CD4-positive, alpha-beta T cell (primary cell): Measurements from ENCODE around the gene ACBD6. TPM values are rescaled to one million over a fixed set of nuclear protein-coding genes. Genes with fewer than 3 reads are reported as not detected.
"Not testable (repeated sequence)": the region's sequence is repeated elsewhere in the genome, so short reads cannot be mapped to it uniquely, and the experiment has no call there.

Source experiments
- ATAC-seq: fragments of 200-7000 bp; cut with Tn5 transposase; one replicate; pipeline ENCODE4 v1.10.0; 2022; ENCODE audit warnings: mild to moderate bottlenecking; ENCODE audit not compliant: poor library complexity
- CTCF ChIA-PET: fragments of 350-600 bp; sonication (Branson Sonifier 250); formaldehyde crosslinking; loops from one replicate; lab custom pipeline; 2021; ENCODE audit warnings: antibody characterized with exemption, inconsistent platforms; lab: Charles Lee
- POLR2A ChIA-PET: fragments of 350-600 bp; sonication (Branson Sonifier 250); formaldehyde crosslinking; loops from one replicate; lab custom pipeline; 2021; ENCODE audit warnings: antibody characterized with exemption, inconsistent platforms; lab: Charles Lee
- DNase-seq, 14 experiments: peaks; one replicate each; pipeline ENCODE4 v3.0.0-alpha.2; 2013 to 2020; ENCODE audit warnings: mixed read lengths in 2 of 14
- H3K27ac ChIP-seq, 2 donors: one replicate each; pipeline versions ENCODE4 v1.5.1 to v1.7.0; 2013; ENCODE audit warnings: low read length in 2 of 2, low read depth in 1 of 2, mild to moderate bottlenecking in 1 of 2
- H3K27me3 ChIP-seq, 2 experiments: 1 replicate in 1 of 2; 2 replicates in 1 of 2; pipeline versions ENCODE4 v1.6.1 to v1.7.0; 2013; ENCODE audit warnings: low read length in 2 of 2, control low read depth in 1 of 2, mild to moderate bottlenecking in 1 of 2, moderate library complexity in 1 of 2; ENCODE audit not compliant: insufficient read depth in 2 of 2, control insufficient read depth in 1 of 2
- H3K36me3 ChIP-seq: one replicate; pipeline ENCODE4 v1.6.1; 2013; ENCODE audit warnings: low read length, control low read depth; ENCODE audit not compliant: insufficient read depth
- H3K4me1 ChIP-seq: one replicate; pipeline ENCODE4 v1.6.1; 2013; ENCODE audit warnings: low read length, control low read depth; ENCODE audit not compliant: insufficient read depth
- H3K4me3 ChIP-seq: one replicate; pipeline ENCODE4 v1.5.1; 2013; ENCODE audit warnings: mild to moderate bottlenecking, low read length, moderate library complexity
- H3K9me3 ChIP-seq, 2 experiments: 1 replicate in 1 of 2; 2 replicates in 1 of 2; pipeline versions ENCODE4 v1.6.1 to v1.7.0; 2013; ENCODE audit warnings: low read length in 2 of 2, mild to moderate bottlenecking in 2 of 2, control low read depth in 1 of 2, moderate library complexity in 1 of 2; ENCODE audit not compliant: control insufficient read depth in 1 of 2, insufficient read depth in 1 of 2
- H3K27ac Mint-ChIP-seq: one replicate; pipeline ENCODE4 v1.8.0; 2020; ENCODE audit warnings: mixed read lengths
- H3K27me3 Mint-ChIP-seq: one replicate; pipeline ENCODE4 v1.8.0; 2021; ENCODE audit warnings: mixed read lengths
- H3K36me3 Mint-ChIP-seq: one replicate; pipeline ENCODE4 v1.8.0; 2021; ENCODE audit warnings: low read depth, mixed read lengths
- H3K4me1 Mint-ChIP-seq: one replicate; pipeline ENCODE4 v1.8.0; 2021; ENCODE audit warnings: low read depth, mixed read lengths
- H3K4me3 Mint-ChIP-seq: one replicate; pipeline ENCODE4 v1.8.0; 2020; ENCODE audit warnings: mild to moderate bottlenecking, mixed read lengths
- H3K9me3 Mint-ChIP-seq: one replicate; pipeline ENCODE4 v1.8.0; 2020; ENCODE audit warnings: mixed read lengths
- CTCF ChIP-seq: fragments of 200-600 bp; IDR thresholded peaks from one replicate; pipeline ENCODE4 v1.8.0; 2022; ENCODE audit warnings: antibody characterized with exemption, mild to moderate bottlenecking
- intact Hi-C, 2 experiments: fragments of 100-400 bp; cut with DNase I in 1 of 2; cut with micrococcal nuclease in 1 of 2; formaldehyde crosslinking; loops; one replicate each; pipeline versions ENCODE4 v1.15.1 to v1.9.0; 2023 to 2025; cut with DNase I, micrococcal nuclease
- total RNA-seq, 174 experiments: library from RNA in 2 of 174; stranded (reverse) in 2 of 174; gene quantifications; one replicate each; pipeline ENCODE4 v1.2.3 and lab custom pipeline; 2021 to 2026

ACBD6 gene
- total RNA-seq, 2 experiments from 2014 or later = 28.2 to 28.8 TPM

- CTCF ChIA-PET = no interaction called here
- no peaks in the 10 kb centered on the region for H3K4me1 ChIP-seq
- no peak overlapping the region for H3K4me3 ChIP-seq
- no peaks in the 10 kb centered on the region for H3K9me3 ChIP-seq
- intact Hi-C loops = no loop called here
- no peak overlapping the region for H3K27ac ChIP-seq
- Mint-ChIP-seq H3K4me1 (peaks cover 43% of the 10 kb centered on the region), H3K9me3 (peaks cover 8% of the 10 kb centered on the region), H3K27me3 (no peaks in the 10 kb centered on the region), H3K4me3 (no peak overlapping the region), H3K36me3 (peaks cover 72% of the 10 kb centered on the region), H3K27ac (no peak overlapping the region)
- no peaks in the 10 kb centered on the region for H3K27me3 ChIP-seq
- no peaks in the 10 kb centered on the region for H3K36me3 ChIP-seq
- no peak for ATAC-seq
- DNase-seq = no peak
- TF ChIP-seq CTCF = no peak
- POLR2A ChIA-PET = no interaction called here
These were observed 32.3 kb downstream of the ACBD6 start for GRCh38 chr1:180470031-180470430.

- Mint-ChIP-seq H3K4me3 (no peak overlapping the region), H3K27me3 (no peaks in the 10 kb centered on the region), H3K4me1 (peaks cover 46% of the 10 kb centered on the region), H3K9me3 (peaks cover 12% of the 10 kb centered on the region), H3K27ac (no peak overlapping the region), H3K36me3 (peaks cover 77% of the 10 kb centered on the region)
- Histone ChIP-seq H3K27ac (no peak overlapping the region), H3K4me3 (no peak overlapping the region), H3K36me3 (no peaks in the 10 kb centered on the region), H3K9me3 (peaks cover 0 to 3% of the 10 kb centered on the region in 2 experiments), H3K4me1 (no peaks in the 10 kb centered on the region), H3K27me3 (no peaks in the 10 kb centered on the region)
- ChIA-PET CTCF (interaction anchor here (1.3 kb wide), 1 partner anchor 10 kb away, joined by 4 read pairs; no protein-coding TSS in a partner anchor), POLR2A (no interaction called here)
- TF ChIP-seq CTCF = no peak
- ATAC-seq = no peak
- no peak for DNase-seq
- intact Hi-C loops = no loop called here
These were observed 34.1 kb downstream of the ACBD6 start for GRCh38 chr1:180468311-180468710.

DNA sequence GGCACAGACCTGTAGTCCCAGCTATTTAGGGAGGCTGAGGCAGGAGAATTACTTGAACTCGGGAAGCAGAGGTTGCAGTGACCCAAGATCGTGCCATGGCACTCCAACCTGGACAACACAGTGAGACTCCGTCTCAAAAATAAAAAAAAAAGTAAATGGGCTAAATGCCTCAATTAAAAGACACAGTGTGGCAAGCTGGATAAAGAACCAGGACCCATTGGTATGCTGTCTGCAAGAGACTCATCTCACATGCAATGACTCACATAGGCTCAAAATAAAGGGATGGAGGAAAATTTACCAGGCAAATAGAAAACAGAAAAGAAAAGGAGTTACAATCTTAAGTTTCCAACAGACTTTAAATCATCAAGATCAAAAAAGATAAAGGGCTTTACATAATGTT lies 40.3 kb downstream of the ACBD6 start:
- Histone ChIP-seq H3K36me3 (no peaks in the 10 kb centered on the region), H3K27ac (no peak overlapping the region), H3K9me3 (peaks cover 5 to 19% of the 10 kb centered on the region in 2 experiments), H3K27me3 (no peaks in the 10 kb centered on the region), H3K4me3 (no peak overlapping the region), H3K4me1 (no peaks in the 10 kb centered on the region)
- Mint-ChIP-seq H3K27ac (no peak overlapping the region), H3K4me3 (no peak overlapping the region), H3K36me3 (peaks cover 80% of the 10 kb centered on the region), H3K27me3 (no peaks in the 10 kb centered on the region), H3K9me3 (peaks cover 23% of the 10 kb centered on the region), H3K4me1 (peaks cover 30% of the 10 kb centered on the region)
- ChIA-PET POLR2A (interaction anchor here (0.6 kb wide), 1 partner anchor 91 kb away, joined by 3 read pairs; no protein-coding TSS in a partner anchor), CTCF (interaction anchor here (1.4 kb wide), 1 partner anchor 16 kb away, joined by 3 read pairs; no protein-coding TSS in a partner anchor)
- TF ChIP-seq CTCF = no peak
- ATAC-seq (no peak), DNase-seq (no peak)
- intact Hi-C loops = no loop called here

GRCh38 chr1:180461682-180462081 lies 40.7 kb downstream of the ACBD6 start:
- H3K4me3 Mint-ChIP-seq, POLR2A ChIA-PET, H3K4me1 ChIP-seq, H3K36me3 ChIP-seq, H3K27me3 ChIP-seq, H3K4me3 ChIP-seq, H3K27me3 Mint-ChIP-seq, DNase-seq, intact Hi-C loops, ATAC-seq, H3K27ac ChIP-seq, H3K27ac Mint-ChIP-seq: not testable (repeated sequence)
- peaks cover 5 to 19% of the 10 kb centered on the region in 2 experiments for H3K9me3 ChIP-seq
- CTCF ChIA-PET = interaction anchor here (1.4 kb wide), 1 partner anchor 15 kb away, joined by 3 read pairs; no protein-coding TSS in a partner anchor
- H3K36me3 Mint-ChIP-seq = peaks cover 83% of the 10 kb centered on the region
- peaks cover 23% of the 10 kb centered on the region for H3K9me3 Mint-ChIP-seq
- peaks cover 30% of the 10 kb centered on the region for H3K4me1 Mint-ChIP-seq
